H1 (cell line): ENCODE results near the gene PRSS2. TPM values are rescaled to one million over a fixed set of nuclear protein-coding genes. Genes with fewer than 3 reads are reported as not detected.

Source experiments
- BACH1 ChIP-seq: IDR thresholded peaks from 2 replicates; pipeline ENCODE4 v1.6.1; 2012; ENCODE audit warnings: low read length, improper control_type of control experiment
- BCL11A ChIP-seq, 2 experiments: IDR thresholded peaks; one replicate each; pipeline ENCODE4 v1.6.1; 2011; ENCODE audit warnings: low read depth in 2 of 2, low read length in 2 of 2, mild to moderate bottlenecking in 2 of 2
- JUN ChIP-seq: IDR thresholded peaks from 2 replicates; pipeline ENCODE4 v1.6.1; 2011; ENCODE audit warnings: low read depth, mild to moderate bottlenecking, improper control_type of control experiment, low read length
- NRF1 ChIP-seq: IDR thresholded peaks from 2 replicates; pipeline ENCODE4 v1.6.1; 2011; ENCODE audit warnings: mild to moderate bottlenecking, low read depth, low read length, improper control_type of control experiment
- polyA plus RNA-seq, 7 experiments: library from polyadenylated mRNA; depleted of rRNA in 3 of 7; stranded (reverse) in 5 of 7; unstranded in 2 of 7; fragments of >200 nt in 5 of 7; fragments of 200-250 nt in 2 of 7; gene quantifications; 1 replicate in 5 of 7; 2 replicates in 1 of 7; 4 replicates in 1 of 7; pipeline versions ENCODE4 v1.2.1 to v1.2.3, GENCODE V29; 2011 to 2013; ENCODE audit warnings: missing spikeins in 2 of 7, mixed read lengths in 2 of 7
- total RNA-seq: library from RNA; stranded (reverse); fragmentation: NEBNext Ultra II Directional; extraction: Animal tissue kit (Norgen Biotek cat#: 25700); gene quantifications from 2 replicates; pipeline ENCODE4 v1.2.1, GENCODE V29; 2021

The PRSS2 gene
- total and polyA plus RNA-seq, 2 of the 8 experiments (the other 6 are each of a cell fraction or from before 2014, with no cell fraction given): not detected

DNA sequence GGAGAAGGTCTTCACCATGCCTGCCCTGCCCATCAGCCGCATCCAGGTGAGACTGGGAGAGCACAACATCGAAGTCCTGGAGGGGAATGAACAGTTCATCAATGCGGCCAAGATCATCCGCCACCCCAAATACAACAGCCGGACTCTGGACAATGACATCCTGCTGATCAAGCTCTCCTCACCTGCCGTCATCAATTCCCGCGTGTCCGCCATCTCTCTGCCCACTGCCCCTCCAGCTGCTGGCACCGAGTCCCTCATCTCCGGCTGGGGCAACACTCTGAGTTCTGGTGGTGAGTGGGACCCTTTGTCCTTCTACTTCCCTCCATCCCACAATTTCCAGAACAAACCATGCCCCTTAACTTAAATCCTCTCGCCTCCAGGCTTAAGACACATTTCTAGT is 2.5 kb downstream of the PRSS2 start (continued):
- TF ChIP-seq BCL11A (IDR thresholded peaks at IDR 0.05; ENCODE audit: low read depth in 2 of 2, low read length in 2 of 2) (no peak), NRF1 (no peak), BACH1 (no peak), JUN (no peak)
- TF ChIP-seq, all 59 proteins: peak for 0
